Effector CD4-positive, alpha-beta T cell (primary cell): ENCODE results near the gene ZNF91.
A peak's percentile ranks its signal among the peaks of the same experiment; 100 is the strongest.
"Not testable (repeated sequence)": the region's sequence is repeated elsewhere in the genome, so short reads cannot be mapped to it uniquely, and the experiment has no call there.

Experiments used
- DNase-seq: peaks from one replicate; pipeline ENCODE4 v3.0.0-alpha.2; 2020

ZNF91 gene

GRCh38 chr19:23394511-23394910 lies 760 bp downstream of the ZNF91 start:
- peak; percentile 33 for DNase-seq

GRCh38 chr19:23393121-23393520 lies 2.1 kb downstream of the ZNF91 start:
- DNase-seq: no peak

GRCh38 chr19:23391236-23391635 lies 4.0 kb downstream of the ZNF91 start:
- no peak for DNase-seq

- DNase-seq: no peak
Observed at GRCh38 chr19:23385404-23385803, 9.9 kb downstream of the ZNF91 start.

- no peak for DNase-seq
Observed at GRCh38 chr19:23384858-23385257, 10.4 kb downstream of the ZNF91 start.

GRCh38 chr19:23384166-23384565 lies 11.1 kb downstream of the ZNF91 start:
- DNase-seq: no peak

GRCh38 chr19:23382955-23383354 lies 12.3 kb downstream of the ZNF91 start:
- no peak for DNase-seq

GRCh38 chr19:23381114-23381513 lies 14.2 kb downstream of the ZNF91 start:
- DNase-seq: no peak

- DNase-seq: not testable (repeated sequence)
Observed at GRCh38 chr19:23379671-23380070, 15.6 kb downstream of the ZNF91 start.

GRCh38 chr19:23378948-23379347 lies 16.3 kb downstream of the ZNF91 start:
- DNase-seq: no peak

- no peak for DNase-seq
Observed at GRCh38 chr19:23377276-23377675, 18.0 kb downstream of the ZNF91 start.

GRCh38 chr19:23366437-23366836 lies 28.8 kb downstream of the ZNF91 start:
- DNase-seq: no peak

GRCh38 chr19:23366031-23366430 lies 29.2 kb downstream of the ZNF91 start:
- not testable (repeated sequence) for DNase-seq

GRCh38 chr19:23365222-23365621 lies 30.0 kb downstream of the ZNF91 start:
- no peak for DNase-seq

- not testable (repeated sequence) for DNase-seq
Observed at GRCh38 chr19:23361843-23362242, 33.4 kb downstream of the ZNF91 start.

- DNase-seq: no peak
Observed at GRCh38 chr19:23351806-23352205, 43.5 kb downstream of the ZNF91 start.

GRCh38 chr19:23346696-23347095 lies 48.6 kb downstream of the ZNF91 start:
- no peak for DNase-seq

GRCh38 chr19:23345838-23346237 lies 49.4 kb downstream of the ZNF91 start:
- no peak for DNase-seq

GRCh38 chr19:23343434-23344010 lies 51.7 kb downstream of the ZNF91 start:
- no peak for DNase-seq

- no peak for DNase-seq
Observed at GRCh38 chr19:23328211-23328610, 67.1 kb downstream of the ZNF91 start.

GRCh38 chr19:23321953-23322549 lies 73.2 kb downstream of the ZNF91 start:
- DNase-seq: no peak

- not testable (repeated sequence) for DNase-seq
Observed at GRCh38 chr19:23321403-23321802, 73.9 kb downstream of the ZNF91 start.

- not testable (repeated sequence) for DNase-seq
Observed at GRCh38 chr19:23319571-23319970, 75.7 kb downstream of the ZNF91 start.

- not testable (repeated sequence) for DNase-seq
Observed at GRCh38 chr19:23318941-23319340, 76.3 kb downstream of the ZNF91 start.

GRCh38 chr19:23318143-23318542 lies 77.1 kb downstream of the ZNF91 start:
- DNase-seq: no peak
